Bronchial smooth muscle cell (primary cell): ENCODE data around the gene FCHSD1. TPM values are rescaled to one million over a fixed set of nuclear protein-coding genes. Genes with fewer than 3 reads are reported as not detected.

Source experiments
- total RNA-seq: library from RNA; depleted of rRNA; stranded (reverse); fragments of >200 nt; gene quantifications from 2 replicates; pipeline ENCODE4 v1.2.1, GENCODE V29; 2014

FCHSD1 gene
- 25.1 and 25.2 TPM in 2 replicates for total RNA-seq

GRCh38 chr5:141650851-141651727, at the start of gene FCHSD1:
TSS of gene FCHSD1 (minus strand) at chr5:141651418. CDS start at chr5:141651368, 50 bp downstream.

GRCh38 chr5:141681695-141682641, 30.8 kb upstream of the FCHSD1 start, which contains the start of gene ARAP3:
TSS of gene ARAP3 (minus strand) at chr5:141682230. CDS start at chr5:141680486, 1,744 bp downstream.

GRCh38 chr5:141636413-141637122, 14.7 kb downstream of the FCHSD1 start, which contains the start of the genes HDAC3 and RELL2:
TSS of gene HDAC3 (minus strand) at chr5:141636849. CDS start at chr5:141636790, 59 bp downstream.
TSS of gene RELL2 (plus strand) at chr5:141636997. CDS start at chr5:141638226, 1,229 bp downstream.

GRCh38 chr5:141618804-141619554, 32.2 kb downstream of the FCHSD1 start, which contains the start of gene DIAPH1:
TSS of gene DIAPH1 (minus strand) at chr5:141619000. CDS start at chr5:141618914, 86 bp downstream.

Other genes with a start within 250 kb of the FCHSD1 start
- gene PCDHGA9, start 248.6 kb downstream of the FCHSD1 start, total RNA-seq: 2.9 and 3.8 TPM in 2 replicates
- gene PCDHGB6, start 243.4 kb downstream of the FCHSD1 start, total RNA-seq: 3.0 and 3.7 TPM in 2 replicates
- 2.3 and 7.1 TPM in 2 replicates for gene PCDHGA10, start 238.4 kb downstream of the FCHSD1 start, total RNA-seq
- 5.2 and 9.9 TPM in 2 replicates for gene PCDHGB7, start 233.7 kb downstream of the FCHSD1 start, total RNA-seq
- gene PCDHGA11, start 230.4 kb downstream of the FCHSD1 start, total RNA-seq: 7.0 and 12.0 TPM in 2 replicates
- gene PCDHGA12, start 220.9 kb downstream of the FCHSD1 start, total RNA-seq: 7.4 and 15.8 TPM in 2 replicates
- gene PCDHGC3, start 175.5 kb downstream of the FCHSD1 start, total RNA-seq: 55.5 and 158 TPM in 2 replicates
- 3.2 and 3.3 TPM in 2 replicates for gene PCDHGC4, start 166.4 kb downstream of the FCHSD1 start, total RNA-seq
- gene PCDHGC5, start 162.3 kb downstream of the FCHSD1 start, total RNA-seq: 3.5 and 4.4 TPM in 2 replicates
- gene DIAPH1, start 32.4 kb downstream of the FCHSD1 start, total RNA-seq: 17.9 and 23.5 TPM in 2 replicates
- gene HDAC3, start 14.6 kb downstream of the FCHSD1 start, total RNA-seq: 57.0 and 57.8 TPM in 2 replicates
- gene RELL2, start 14.4 kb downstream of the FCHSD1 start, total RNA-seq: 0.77 and 1.4 TPM in 2 replicates
- 2.8 and 3.5 TPM in 2 replicates for gene ARAP3, start 30.8 kb upstream of the FCHSD1 start, total RNA-seq
- under 0.01 and 0.26 TPM in 2 replicates for gene PCDH1, start 227.0 kb upstream of the FCHSD1 start, total RNA-seq